ENCODE measurements around the gene ALG5. TPM values are rescaled to one million over a fixed set of nuclear protein-coding genes. Genes with fewer than 3 reads are reported as not detected.
A peak's percentile ranks its signal among the peaks of the same experiment; 100 is the strongest.

Gene ALG5
- total and polyA plus RNA-seq, 2 of the 4 experiments (the other 2 are of a cell fraction): 19.4 to 21.9 TPM

GRCh38 chr13:37001921-37002250, 2.7 kb upstream of the ALG5 start:
- no peak overlapping the region for H3K27ac ChIP-seq (ENCODE audit: insufficient read depth, low read length)
- H3K79me1 ChIP-seq (ENCODE audit: low read depth in 1 of 2, low read length in 2 of 2): peaks cover 6 to 22% of the 10 kb centered on the region in 2 experiments; a peak in 3 of 4 replicates
- H3K36me3 ChIP-seq (ENCODE audit: control insufficient read depth, insufficient read depth, low read length): peaks cover 17% of the 10 kb centered on the region
- peak overlapping the region; percentile 97 for H3K4me2 ChIP-seq (ENCODE audit: low read depth, low read length)
- H2AFZ ChIP-seq (replicated peaks; ENCODE audit: low read length, poor library complexity): no peak overlapping the region
- no peaks in the 10 kb centered on the region for H3K9me1 ChIP-seq (ENCODE audit: insufficient read depth, low read length)
- intact Hi-C loops (cut with micrococcal nuclease) (no loop called here), in situ Hi-C loops (cut with MboI; ENCODE audit: low sequenced_read_pairs) (no loop called here), dilution Hi-C loops (cut with HindIII; ENCODE audit: low sequenced_read_pairs, unreplicated experiment) (no loop called here)
- H3K4ac ChIP-seq (ENCODE audit: low read depth, low read length): no peak overlapping the region
- H2BK20ac ChIP-seq (ENCODE audit: low read depth, low read length): no peak overlapping the region
- H2AK9ac ChIP-seq (replicated peaks; ENCODE audit: low read depth, low read length, poor library complexity): no peak overlapping the region
- H3K4me3 ChIP-seq (ENCODE audit: insufficient read depth, low read depth, low read length): no peak overlapping the region
- no peak for DNase-seq
- ATAC-seq (ENCODE audit: low read depth): no peak
- no peak overlapping the region for H2BK15ac ChIP-seq (ENCODE audit: low read depth, low read length)
- no CpG with 5 or more reads among the region's 3 CpGs for WGBS, 2 experiments (ENCODE audit: extremely low coverage in 2 of 2, insufficient read length in 1 of 2)
- no peak overlapping the region; the same call in 1 of the 2 replicates for H3K9ac ChIP-seq (ENCODE audit: low read depth, low read length)
- H3K18ac ChIP-seq (ENCODE audit: low read depth, low read length): no peak overlapping the region
- H3K14ac ChIP-seq (replicated peaks; ENCODE audit: low read depth, low read length): no peak overlapping the region
- no peaks in the 10 kb centered on the region; the same call in 1 of the 2 replicates for H3K4me1 ChIP-seq (ENCODE audit: control insufficient read depth, insufficient read depth, low read length)
- H3K23ac ChIP-seq (ENCODE audit: low read depth, low read length): no peak overlapping the region
- no peak overlapping the region for H2AK5ac ChIP-seq (ENCODE audit: low read depth, low read length)
- ChIA-PET POLR2A (ENCODE audit: unreplicated experiment) (no interaction called here), CTCF (no interaction called here)
- H4K5ac ChIP-seq (ENCODE audit: low read depth, low read length): no peak overlapping the region
- H4K8ac ChIP-seq (ENCODE audit: low read depth in 2 of 2, low read length in 2 of 2): no peak overlapping the region; a peak in 1 of 4 replicates
- no peaks in the 10 kb centered on the region for H3K27me3 ChIP-seq (ENCODE audit: control insufficient read depth, insufficient read depth, low read length)
- H3K56ac ChIP-seq (ENCODE audit: extremely low read depth, insufficient read depth, low read length): no peak overlapping the region
- H2BK120ac ChIP-seq (ENCODE audit: low read depth, low read length): no peak overlapping the region
- no TSS peak for BruUV-seq (replicated peaks)
- no peak overlapping the region for H2BK5ac ChIP-seq (ENCODE audit: low read depth, low read length, poor library complexity, severe bottlenecking)
- no peaks in the 10 kb centered on the region for H3K9me3 ChIP-seq (ENCODE audit: control insufficient read depth, insufficient read depth, low read length)
- TF ChIP-seq CTCF (conservative IDR thresholded peaks at IDR 0.05; ENCODE audit: low read depth, low read length) (no peak), SMC3 (IDR thresholded peaks at IDR 0.05; ENCODE audit: low read depth, low read length) (no peak), MAFK (IDR thresholded peaks at IDR 0.05; ENCODE audit: low read depth, low read length) (no peak), RFX5 (IDR thresholded peaks at IDR 0.05; ENCODE audit: low read depth, low read length) (no peak), ELK1 (IDR thresholded peaks at IDR 0.05; ENCODE audit: borderline replicate concordance, low read depth, low read length) (no peak), USF2 (IDR thresholded peaks at IDR 0.05; ENCODE audit: low read depth, low read length) (no peak), POLR2A (IDR thresholded peaks at IDR 0.05; ENCODE audit: low read depth, low read length) (no peak), BHLHE40 (IDR thresholded peaks at IDR 0.05; ENCODE audit: low read depth, low read length) (no peak)
- no peaks in the 10 kb centered on the region for H4K20me1 ChIP-seq (ENCODE audit: insufficient read depth, low read length)
- H4K91ac ChIP-seq (ENCODE audit: insufficient read depth, low read depth, low read length): no peak overlapping the region

Data from IMR-90 (cell line).